ENCODE measurements around the gene NATD1. TPM values are rescaled to one million over a fixed set of nuclear protein-coding genes. Genes with fewer than 3 reads are reported as not detected.
"Not testable (repeated sequence)": the region's sequence is repeated elsewhere in the genome, so short reads cannot be mapped to it uniquely, and the experiment has no call there.

NATD1 gene
- total RNA-seq, 2 donors from 2014 or later = 15.4 to 17.0 TPM

DNA sequence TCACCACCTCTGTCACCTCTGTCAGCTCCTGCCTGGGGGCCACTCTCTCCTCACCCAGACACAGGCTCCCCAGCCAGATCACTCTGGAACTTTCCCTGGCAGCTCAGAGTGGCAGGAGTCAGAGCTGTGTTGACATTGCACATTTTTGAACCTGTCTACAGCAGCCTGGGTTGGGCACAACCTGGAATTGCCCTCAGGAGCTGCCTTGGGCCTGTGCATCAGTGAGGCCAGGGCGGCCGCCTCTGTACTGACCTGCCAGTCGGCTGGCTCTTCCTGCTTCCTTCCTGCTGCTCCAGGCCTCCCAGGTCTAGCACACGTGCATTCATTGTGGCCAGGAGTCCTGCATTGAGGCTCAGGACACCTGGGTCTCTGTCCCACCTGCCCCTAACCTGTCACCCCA is 25.1 kb downstream of the NATD1 start:
- no peak overlapping the region for H3K4me3 ChIP-seq
- H3K27me3 ChIP-seq = no peaks in the 10 kb centered on the region
- peaks cover 0 to 5% of the 10 kb centered on the region in 2 donors for H3K9me3 ChIP-seq
- H3K4me1 ChIP-seq = no peaks in the 10 kb centered on the region
- H3K27ac ChIP-seq = no peak overlapping the region
- no peaks in the 10 kb centered on the region for H3K36me3 ChIP-seq
- TF ChIP-seq, protein P1, sequence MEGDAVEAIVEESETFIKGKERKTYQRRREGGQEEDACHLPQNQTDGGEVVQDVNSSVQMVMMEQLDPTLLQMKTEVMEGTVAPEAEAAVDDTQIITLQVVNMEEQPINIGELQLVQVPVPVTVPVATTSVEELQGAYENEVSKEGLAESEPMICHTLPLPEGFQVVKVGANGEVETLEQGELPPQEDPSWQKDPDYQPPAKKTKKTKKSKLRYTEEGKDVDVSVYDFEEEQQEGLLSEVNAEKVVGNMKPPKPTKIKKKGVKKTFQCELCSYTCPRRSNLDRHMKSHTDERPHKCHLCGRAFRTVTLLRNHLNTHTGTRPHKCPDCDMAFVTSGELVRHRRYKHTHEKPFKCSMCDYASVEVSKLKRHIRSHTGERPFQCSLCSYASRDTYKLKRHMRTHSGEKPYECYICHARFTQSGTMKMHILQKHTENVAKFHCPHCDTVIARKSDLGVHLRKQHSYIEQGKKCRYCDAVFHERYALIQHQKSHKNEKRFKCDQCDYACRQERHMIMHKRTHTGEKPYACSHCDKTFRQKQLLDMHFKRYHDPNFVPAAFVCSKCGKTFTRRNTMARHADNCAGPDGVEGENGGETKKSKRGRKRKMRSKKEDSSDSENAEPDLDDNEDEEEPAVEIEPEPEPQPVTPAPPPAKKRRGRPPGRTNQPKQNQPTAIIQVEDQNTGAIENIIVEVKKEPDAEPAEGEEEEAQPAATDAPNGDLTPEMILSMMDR (IDR thresholded peaks at IDR 0.05) = no peak
- DNase-seq (ENCODE audit: low spot score) = no peak

DNA sequence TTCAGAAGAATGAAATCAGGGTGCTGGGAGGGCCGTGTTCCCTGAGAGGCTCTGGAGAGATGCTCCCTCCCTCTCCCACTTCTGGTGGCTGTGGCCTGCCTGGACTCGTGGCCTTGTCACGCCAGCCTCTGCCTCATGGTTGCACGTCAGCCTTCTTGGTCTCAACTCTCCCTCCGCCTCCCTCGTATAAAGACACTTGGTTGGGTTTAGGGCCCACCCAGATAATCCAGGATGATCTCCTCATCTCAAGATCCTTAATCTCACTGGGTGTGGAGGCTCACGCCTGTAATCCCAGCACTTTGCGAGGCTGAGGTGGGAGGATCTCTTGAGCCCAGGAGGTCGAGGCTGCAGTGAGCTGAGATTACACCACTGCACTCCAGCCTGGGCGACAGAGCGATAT is 25.9 kb downstream of the NATD1 start:
- H3K36me3 ChIP-seq; H3K9me3 ChIP-seq; H3K4me1 ChIP-seq; DNase-seq (ENCODE audit: low spot score); H3K4me3 ChIP-seq; H3K27ac ChIP-seq; H3K27me3 ChIP-seq: not testable (repeated sequence)

DNA sequence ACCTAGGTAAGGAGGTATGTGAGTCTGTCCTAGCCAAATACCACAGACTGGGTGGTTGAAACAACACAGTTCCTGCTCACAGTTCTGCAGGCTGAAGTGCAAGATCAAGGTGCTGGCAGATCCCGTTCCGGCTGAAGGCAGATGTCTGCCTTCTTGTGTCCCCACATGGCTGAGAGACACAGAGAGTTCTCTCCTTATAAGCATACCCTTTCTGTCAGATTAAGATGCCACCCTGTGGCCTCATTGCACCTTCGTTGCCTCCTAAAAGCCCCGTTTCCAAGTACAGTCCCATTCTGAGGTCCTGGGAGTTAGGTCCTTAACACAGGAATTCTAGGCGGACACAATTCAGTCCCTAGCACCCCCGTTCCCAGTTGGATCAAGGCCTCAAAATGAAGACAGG is 30.1 kb downstream of the NATD1 start:
- Histone ChIP-seq H3K9me3 (no peaks in the 10 kb centered on the region), H3K27ac (no peak overlapping the region), H3K27me3 (no peaks in the 10 kb centered on the region), H3K4me1 (no peaks in the 10 kb centered on the region), H3K36me3 (no peaks in the 10 kb centered on the region), H3K4me3 (no peak overlapping the region)
- no peak for DNase-seq (ENCODE audit: low spot score)
- TF ChIP-seq, protein P1 (IDR thresholded peaks at IDR 0.05) = no peak

DNA sequence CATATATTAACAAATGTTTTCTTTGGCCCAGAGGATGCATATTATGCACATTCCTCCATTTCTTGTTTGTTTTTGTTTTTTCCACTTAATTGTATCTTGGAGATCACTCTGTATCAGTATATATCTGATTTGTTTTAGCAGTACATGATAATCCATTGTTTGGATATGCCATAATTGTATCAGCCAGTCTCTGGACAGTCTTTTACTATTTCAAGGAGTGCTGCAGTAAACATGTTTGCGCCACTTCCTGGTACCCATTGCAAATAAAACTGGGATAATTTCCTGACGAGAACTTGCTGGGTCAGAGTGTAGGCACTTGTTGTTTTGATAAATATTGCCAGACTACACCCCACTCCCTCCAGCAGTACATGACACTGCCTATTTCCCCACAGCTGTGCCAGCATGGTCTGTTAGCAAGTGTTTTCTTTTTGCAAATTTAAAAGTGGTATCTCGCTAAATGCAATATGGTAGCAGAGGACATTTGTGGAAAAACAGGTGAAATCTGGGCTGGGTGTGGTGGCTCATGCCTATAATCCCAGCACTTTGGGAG is 34.3 kb downstream of the NATD1 start:
- no peak overlapping the region for H3K4me3 ChIP-seq
- peaks cover 0 to 13% of the 10 kb centered on the region in 2 donors for H3K4me1 ChIP-seq
- no peak overlapping the region for H3K27ac ChIP-seq
- no peaks in the 10 kb centered on the region for H3K9me3 ChIP-seq
- no peaks in the 10 kb centered on the region for H3K27me3 ChIP-seq
- DNase-seq (ENCODE audit: low spot score) = no peak
- no peaks in the 10 kb centered on the region for H3K36me3 ChIP-seq
- TF ChIP-seq, protein P1 (IDR thresholded peaks at IDR 0.05) = no peak

DNA sequence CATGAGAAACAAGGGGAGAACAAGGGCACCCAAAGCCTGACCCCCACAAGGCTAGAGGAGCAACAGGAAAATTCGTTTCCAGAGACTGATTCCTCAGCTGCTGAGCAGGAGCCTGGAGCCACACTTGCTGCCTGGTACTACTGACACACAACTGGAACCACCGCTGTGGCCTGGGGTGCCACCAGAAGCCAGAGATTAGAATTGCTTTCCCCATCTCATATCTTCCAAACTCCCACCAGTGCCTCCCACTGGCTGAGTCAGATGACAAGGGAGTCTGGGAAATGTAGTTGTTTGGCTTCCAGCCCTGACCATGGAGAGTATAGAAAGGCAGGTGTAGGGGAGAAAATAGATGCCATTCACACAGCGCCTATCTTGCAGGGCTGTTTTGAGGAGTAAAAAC is 35.1 kb downstream of the NATD1 start:
- H3K4me3 ChIP-seq = no peak overlapping the region
- H3K27me3 ChIP-seq = no peaks in the 10 kb centered on the region
- TF ChIP-seq, protein P1 (IDR thresholded peaks at IDR 0.05) = no peak
- H3K9me3 ChIP-seq = no peaks in the 10 kb centered on the region
- no peaks in the 10 kb centered on the region for H3K36me3 ChIP-seq
- H3K4me1 ChIP-seq = peaks cover 0 to 16% of the 10 kb centered on the region in 2 donors
- no peak overlapping the region for H3K27ac ChIP-seq
- no peak for DNase-seq (ENCODE audit: low spot score)

DNA sequence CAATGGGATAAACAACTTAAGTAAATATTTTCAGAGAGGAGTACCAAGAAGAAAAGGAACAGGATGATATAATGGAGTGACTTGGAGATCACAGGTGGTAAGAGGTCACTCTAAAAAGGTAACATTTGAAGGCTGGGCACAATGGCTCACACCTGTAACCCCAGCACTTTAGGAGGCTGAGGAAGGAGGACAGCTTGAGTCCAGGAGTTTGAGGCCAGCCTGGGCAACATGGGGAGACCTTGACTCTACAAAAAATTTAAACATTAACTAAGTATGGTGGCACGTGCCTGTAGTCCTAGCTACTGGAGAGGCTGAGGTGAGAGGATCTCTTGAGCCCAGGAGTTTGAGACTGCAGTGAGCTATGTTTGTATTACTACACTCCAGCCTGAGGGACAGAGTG is 35.9 kb downstream of the NATD1 start:
- DNase-seq (ENCODE audit: low spot score) = no peak
- Histone ChIP-seq H3K4me3 (no peak overlapping the region), H3K9me3 (no peaks in the 10 kb centered on the region), H3K27ac (no peak overlapping the region), H3K36me3 (no peaks in the 10 kb centered on the region), H3K27me3 (no peaks in the 10 kb centered on the region), H3K4me1 (peaks cover 0 to 24% of the 10 kb centered on the region in 2 donors)
- TF ChIP-seq, protein P1 (IDR thresholded peaks at IDR 0.05) = no peak

All from right atrium auricular region (tissue), 2 donors.